Measurements from ENCODE around the gene BTBD2.

BTBD2 gene

DNA sequence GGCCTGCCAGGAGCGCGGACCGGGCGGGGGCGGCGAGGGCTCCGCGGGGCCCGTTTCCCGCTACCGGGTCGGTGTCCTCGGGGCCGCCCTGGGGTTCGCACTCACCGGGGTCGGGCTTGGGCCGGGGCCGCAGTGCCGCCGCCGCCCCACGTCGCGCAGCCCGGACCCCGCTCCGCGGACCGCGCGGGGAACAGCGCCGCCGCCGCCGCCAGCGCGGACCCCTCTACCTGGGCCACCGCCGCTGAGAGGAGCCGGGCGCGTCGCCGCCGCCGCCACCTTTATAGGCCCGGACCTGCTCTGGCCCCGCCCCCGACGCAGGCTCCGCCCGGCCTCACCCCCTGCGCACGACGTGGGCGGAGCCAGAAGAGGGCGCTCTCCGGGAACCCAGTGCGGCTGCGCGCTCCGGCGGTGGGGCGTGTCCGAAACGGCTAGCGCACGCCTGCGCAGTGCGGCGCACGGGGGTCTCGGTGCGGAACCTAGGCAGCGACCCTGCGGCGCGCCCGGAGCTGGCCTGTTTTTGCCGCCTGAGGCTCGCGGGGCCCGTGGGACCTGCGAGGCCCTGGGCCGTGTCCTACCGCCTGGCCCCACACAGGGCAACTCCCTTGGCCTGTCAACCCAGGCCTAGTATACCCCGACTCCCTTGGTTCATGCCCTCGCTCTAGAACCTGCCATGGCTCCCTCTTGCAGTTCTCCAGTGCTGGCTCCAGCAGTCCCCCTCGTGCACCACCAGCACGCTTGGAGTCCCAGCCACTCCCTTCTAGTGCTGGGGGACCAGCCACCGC is 35.7 kb upstream of the BTBD2 start, which contains the start of gene MKNK2:
Gene MKNK2 (minus strand): TSS at position 254 of the 782 bp plus-strand sequence. CDS start 393 bp downstream, outside the sequence.
- peak; percentile 97 for DNase-seq (ENCODE audit: low spot score)

DNA sequence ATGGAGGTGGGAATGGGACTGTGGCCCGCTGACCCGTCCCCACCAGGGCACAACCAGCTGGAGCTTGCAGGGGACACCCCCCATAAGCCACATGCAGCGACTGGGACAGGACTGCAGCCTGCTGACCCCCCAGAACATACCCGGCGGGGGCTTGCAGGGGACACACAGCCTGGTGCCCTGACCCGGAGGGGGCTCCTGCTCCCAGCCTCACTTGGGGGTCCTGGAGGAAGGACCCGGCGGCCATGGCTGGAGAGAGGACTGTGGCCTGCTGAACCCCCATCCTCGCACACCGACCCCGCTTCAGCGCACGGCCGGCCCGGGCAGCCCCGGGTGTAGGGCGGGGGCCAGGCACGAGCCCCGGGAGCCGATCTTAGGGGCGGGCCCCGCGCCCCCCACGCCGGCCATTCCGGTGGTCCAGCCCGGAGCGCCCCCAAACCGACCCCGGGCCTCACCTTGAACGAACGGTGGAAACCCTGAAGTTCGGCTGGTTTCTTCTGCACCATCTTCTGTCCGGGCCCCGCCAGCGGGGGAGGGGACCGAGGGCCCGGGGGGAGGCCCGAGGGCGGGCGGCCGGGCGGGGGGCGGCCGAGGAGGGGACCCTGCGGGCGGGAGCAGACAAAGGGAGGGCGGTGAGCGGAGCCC is 35.0 kb upstream of the BTBD2 start:
- DNase-seq (ENCODE audit: low spot score) = no peak

DNA sequence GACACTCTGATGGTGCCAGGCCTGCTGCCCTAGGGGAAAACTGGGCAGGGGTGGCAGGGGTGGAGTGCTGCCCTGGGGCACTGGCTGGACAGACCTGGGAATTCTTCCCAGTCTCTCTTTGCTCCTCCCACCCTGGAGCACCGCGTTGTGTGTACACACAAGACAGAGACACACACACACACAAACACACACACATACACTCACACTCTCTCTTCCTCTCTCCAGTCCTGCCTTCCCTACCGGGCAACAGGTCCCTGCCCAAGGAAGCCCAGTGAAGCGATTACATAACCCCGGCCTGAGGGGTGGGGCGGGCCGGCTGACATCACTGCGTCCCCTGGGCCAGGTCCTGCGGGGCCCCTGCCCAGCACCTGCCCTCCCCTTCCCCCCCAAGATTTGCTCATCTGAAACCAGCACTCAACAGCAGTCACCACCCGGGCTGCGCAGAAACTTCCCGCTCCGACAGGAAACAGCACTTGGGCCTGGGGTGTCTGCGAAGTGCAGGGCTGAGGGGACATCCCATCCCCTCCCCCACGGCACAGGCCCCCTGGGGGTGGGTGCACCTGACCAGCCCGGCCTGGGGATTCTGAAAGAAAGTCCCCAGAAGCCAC is 34.3 kb upstream of the BTBD2 start:
- DNase-seq (ENCODE audit: low spot score) = peak; percentile 69

DNA sequence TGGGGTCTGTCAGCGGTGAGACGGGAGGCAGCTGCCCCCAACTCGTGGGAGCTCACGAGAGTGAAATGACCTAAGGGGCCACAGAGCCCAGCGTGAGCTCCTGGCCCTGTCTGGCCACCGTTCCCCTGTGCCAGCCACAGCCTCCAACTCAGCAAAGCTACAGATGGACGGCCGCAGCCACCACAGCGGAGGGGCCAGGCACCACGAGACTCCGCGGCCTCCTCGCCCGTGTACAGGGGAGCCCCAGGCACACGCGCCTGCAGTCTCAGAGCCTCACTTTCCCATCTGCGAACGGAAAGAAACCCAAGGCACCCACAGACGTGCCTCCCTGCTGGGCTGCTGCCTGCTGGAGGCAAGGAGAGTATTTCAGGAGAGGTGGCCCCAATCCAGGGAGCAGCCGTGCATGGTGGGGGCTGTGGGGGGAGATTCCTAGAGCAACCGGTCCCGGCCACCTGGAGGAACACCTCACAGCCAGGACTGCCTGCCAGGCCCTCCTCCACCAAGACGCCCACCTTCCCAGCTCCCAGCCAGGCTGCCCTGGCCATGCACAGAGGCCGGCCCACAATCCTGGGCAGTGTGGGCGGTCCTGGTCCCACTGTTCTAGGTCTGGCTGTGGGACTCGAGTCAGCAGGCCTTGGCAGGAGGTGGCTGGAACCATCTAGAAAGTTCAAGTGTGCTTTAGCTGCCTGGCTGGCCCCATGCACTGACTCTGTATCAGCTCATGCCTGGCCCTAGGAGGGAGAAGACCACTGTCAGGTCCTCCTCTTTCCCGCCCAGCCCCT is 33.6 kb upstream of the BTBD2 start:
- DNase-seq (ENCODE audit: low spot score) = no peak

DNA sequence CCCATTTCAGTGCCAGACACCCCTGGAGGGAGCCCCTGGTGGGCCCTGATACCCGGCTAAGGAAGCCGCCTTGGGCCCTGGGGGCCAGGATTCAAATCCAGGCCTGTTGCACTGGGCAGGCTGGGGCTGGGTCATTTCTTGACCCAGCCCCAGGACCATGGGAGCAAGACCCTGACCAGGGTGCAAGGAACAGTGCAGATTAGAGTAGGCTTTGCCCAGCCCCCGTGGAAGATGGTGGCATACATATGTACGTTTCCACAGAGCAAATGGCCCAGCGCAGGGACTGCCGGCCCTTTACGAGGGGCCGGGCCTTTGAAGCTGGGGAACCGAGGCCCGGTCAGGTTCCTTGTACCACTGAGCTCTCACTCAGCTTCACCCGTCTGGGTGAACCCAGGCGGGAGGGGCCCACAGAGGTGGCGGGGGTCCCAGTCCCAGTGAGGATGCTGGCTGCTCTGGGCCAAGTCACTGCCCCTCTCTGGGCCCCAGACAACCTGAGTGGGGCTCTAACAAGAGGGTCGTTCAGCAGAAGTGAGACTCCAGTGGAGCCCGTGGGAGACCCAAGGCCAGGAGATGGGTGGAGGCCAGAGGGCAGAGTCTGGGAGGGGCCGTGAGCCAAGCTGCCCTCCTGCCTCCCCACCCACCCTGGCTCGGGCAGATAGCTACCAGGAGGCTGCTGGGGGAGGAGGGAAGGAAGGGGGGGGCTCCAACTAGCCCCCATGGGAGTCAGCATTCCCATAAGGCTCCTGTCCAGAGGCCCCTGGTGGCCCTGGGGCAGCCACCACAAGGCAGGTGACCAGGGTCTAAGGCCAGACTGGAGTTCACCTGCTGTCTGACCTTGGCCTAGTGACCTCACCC is 32.8 kb upstream of the BTBD2 start:
- DNase-seq (ENCODE audit: low spot score) = no peak

DNA sequence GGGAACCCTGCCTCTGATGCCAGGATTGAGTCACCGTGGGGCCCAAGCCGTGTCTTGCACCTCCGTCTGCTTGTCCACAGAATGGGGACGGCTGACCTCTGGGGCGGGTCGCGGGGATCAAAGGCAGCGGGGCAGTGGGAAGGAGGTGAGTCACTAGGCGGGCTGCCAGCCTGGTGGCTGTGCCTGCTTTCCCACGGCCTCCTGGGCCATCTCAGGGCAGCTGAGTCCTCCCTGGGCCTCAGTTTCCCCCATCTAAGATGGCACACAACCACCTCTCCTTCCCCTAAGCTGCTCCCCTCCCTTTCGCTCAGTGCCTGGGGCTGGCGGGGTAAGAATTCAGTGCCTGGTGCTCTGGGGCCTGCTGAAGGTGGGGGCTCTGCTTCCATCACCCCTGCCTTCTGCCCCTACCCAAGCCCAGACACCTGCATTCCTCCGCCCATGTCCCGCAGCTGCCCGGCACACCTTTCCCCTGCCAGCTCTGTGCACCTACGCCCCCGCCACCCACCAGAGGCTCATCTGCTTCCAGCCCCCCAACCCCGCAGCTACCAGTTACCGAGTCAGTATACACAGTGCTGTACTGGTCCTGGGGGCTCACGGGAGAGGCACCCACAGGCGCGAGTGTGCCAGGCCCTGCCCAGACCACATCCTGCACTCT is 32.1 kb upstream of the BTBD2 start:
- no peak for DNase-seq (ENCODE audit: low spot score)

DNA sequence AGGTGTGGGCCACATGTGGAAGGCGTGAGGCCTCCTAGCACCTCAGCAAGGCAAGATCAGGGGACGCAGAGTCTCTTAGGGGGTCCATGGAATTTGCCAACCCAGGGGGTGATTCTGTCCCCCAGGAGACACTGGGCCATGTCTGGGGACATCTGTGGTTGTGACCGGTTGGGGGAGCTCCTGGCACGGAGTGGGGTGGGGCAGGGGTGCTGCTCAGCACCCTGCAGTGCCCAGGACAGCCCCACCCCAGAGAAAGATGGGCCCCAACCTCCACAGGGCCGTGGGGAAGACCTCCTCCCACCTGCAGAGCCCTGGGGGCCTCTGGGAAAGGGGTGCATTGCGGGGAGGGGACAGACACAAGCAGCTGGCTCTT is 31.5 kb upstream of the BTBD2 start:
- no peak for DNase-seq (ENCODE audit: low spot score)

DNA sequence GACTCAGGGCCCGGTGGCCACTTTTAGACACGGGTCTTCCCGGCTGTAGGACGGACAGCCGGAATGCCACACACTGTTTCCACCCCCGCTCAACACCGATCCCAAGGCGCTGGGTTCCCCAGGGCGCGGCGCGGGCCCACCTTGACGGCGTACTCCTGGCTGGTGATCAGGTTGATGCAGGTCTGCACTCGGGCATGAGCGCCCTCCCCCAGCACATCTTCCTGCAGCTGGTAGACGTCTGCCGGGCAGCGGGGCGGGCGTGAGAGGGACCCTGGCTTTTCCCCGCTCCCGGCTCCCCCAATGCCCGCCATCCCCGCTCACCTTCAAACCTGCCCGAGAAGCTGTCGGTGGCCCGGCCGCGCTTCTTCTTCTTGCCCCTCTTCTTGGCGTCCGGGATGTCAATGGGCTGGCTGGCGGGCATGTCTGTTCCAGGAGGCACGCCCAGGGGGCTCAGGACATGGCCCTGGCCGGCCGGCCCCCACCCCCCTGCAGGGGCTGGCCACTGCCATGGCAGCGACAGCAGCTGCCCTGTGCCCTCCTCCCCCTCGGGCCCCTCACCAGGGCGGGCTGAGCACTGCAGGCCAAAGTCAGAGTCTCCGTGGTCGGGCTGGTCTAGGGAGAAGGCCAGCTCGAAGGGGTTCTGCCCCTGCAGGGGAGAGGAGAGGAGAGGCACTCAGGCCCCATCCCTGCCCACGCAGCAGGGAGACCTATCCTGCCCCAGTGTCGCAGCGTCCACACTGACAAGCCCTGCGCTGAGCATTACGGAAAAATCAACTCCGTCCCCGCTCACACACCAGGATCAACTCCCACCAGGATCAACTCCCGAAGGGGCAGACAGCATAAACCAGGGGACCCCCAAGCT is 30.8 kb upstream of the BTBD2 start:
- DNase-seq (ENCODE audit: low spot score) = no peak

DNA sequence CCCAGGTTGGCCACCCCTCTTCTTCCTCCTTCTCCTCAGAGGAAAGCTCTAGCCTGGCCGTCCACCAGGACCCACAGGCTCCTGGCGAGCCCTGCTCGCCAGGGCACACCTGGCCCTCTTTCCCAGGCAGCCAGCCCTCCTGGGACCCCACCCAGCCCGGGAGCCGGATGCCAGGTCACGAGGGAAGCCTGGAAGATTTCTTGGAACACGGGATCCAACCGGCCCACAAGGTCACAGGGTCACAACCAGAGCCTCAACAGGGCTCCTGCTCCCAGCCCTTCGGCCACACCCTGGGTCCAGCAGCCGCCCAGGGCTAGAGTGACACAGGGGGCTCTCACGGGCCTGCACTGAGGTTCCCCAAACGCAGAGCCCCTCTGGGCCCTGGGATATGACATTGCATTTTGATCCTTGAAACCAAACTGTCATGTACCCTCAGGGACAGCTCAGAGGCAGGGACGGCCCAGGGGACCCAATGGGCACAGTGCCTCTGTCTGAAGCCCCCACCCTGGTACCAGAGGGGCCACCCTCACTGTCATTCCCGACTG is 30.1 kb upstream of the BTBD2 start:
- no peak for DNase-seq (ENCODE audit: low spot score)

DNA sequence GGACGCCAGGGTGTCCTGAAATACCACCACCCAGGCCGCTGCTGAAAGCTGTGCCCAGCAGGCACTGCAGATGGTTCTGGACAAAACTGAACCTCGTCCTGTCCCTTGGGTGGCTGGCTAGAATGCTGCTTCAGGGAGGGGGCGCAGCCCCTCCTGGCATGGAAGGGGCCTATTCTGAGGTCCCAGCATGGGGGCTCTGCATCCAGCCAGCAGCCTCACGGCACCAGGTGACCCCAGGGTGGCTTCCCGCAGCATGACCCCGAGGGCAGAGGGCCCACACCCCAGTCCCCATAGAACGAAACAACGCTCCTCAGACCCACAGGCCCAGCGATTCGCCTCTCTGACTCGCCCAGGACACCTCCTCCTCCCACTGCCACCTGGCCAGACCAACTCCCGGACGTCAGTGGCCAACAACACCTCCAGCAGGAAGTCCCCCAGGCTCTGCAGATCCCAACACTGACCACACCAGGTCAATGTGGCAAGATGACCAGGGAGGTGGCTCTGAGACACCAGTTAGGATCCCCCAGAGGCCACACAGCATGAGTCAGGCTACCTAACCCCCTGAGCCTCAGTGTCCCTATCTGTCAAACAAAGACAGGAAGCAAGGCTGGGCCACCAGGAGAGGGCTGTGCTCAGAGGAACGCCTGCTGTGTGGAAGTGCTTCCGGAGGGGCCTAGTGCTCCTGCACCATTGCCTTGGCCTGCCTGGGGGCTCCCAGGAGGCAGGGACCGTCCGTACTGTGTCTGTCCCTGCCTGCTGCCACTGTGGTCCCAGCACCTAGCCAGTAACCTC is 29.4 kb upstream of the BTBD2 start:
- no peak for DNase-seq (ENCODE audit: low spot score)

DNA sequence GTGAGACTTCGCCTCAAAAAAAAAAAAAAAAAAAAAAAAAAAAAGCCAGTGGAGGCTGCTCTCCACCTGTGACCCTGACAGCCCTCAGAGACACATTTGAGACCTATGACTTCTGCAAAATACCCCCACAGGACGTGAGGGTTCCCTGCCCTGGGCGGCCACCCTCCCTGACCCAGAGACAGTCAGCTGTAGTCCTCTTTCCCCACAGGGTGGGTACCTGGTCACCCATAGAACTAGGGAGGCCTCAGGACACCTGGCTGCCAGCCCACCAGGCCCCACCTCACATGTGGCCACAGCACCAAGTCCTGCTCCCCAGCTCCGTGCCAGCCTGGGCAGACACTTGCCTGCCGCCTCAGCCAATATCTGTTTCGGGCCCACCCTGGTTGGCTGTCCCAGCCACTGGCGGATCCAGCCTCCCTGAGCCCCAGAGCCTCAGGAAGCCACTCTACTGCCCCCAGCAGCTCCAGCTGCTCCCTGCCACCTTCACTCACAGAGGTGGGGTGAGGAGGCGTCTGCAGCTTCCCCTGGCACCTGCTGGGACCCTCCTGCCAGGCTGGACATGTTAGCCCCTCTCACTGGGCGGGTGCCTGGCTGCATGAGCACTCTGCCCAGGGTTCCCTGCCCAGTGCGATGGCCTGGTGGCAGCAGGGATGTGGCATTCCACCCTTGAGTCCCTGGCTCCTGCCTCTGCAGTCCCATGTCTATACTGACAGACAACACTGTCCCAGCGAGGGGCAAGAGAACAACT is 28.6 kb upstream of the BTBD2 start:
- DNase-seq (ENCODE audit: low spot score) = no peak

DNA sequence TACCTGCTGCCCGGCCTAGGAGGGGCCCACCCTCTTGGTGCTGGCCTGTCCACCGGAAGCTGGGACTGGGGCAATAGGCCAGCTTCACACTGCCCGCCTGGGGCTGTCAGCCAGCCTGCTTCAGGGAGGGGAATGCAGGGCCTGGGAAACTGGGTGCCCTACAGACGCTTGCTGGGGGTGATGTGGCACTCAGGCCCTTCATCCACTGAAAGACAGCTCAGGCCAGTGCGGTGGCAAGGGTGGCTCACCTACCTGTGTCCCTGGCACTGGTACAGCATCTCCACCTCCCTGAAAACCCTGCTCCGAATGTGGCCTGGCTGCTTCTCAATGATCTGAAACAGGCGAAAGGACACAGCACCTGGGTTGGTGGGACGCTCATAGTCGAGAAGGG is 27.7 kb upstream of the BTBD2 start:
- DNase-seq (ENCODE audit: low spot score) = no peak

DNA sequence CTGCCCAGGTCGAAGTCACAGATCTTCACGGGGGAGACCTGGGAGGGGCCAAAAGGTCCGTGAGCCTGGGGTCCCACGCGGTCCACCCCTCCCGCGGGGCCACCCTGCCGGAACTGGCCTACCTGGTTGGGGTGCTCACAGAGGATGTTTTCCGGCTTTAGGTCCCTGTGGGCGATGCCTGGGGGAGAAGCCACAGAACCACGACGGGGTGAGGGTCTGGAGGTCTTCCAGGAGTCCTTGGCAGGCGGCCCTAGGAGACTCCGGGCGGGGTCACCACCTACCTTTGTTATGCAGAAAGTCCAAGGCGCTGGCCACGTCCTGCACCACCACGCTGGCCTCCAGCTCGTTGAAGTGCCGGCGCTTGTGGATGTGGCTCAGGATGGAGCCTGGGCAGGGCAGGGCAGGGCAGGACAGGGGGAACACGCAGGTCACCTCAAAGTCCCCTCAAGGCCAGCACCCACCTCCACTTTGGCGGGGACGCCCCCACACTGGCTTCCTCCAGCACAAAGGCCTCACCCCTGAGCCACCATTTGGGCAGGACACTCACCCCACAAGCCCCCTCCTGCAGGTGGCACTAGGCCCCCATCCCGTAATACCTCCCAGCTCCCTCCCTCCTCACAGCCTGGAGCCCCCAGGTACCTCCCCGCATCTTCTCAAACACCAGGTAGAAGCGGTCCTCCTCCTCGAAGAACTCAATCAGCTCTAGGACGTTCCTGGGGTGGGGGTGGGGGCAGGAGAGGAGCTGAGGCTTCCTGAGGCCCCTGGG is 27.2 kb upstream of the BTBD2 start:
- DNase-seq (ENCODE audit: low spot score) = no peak

DNA sequence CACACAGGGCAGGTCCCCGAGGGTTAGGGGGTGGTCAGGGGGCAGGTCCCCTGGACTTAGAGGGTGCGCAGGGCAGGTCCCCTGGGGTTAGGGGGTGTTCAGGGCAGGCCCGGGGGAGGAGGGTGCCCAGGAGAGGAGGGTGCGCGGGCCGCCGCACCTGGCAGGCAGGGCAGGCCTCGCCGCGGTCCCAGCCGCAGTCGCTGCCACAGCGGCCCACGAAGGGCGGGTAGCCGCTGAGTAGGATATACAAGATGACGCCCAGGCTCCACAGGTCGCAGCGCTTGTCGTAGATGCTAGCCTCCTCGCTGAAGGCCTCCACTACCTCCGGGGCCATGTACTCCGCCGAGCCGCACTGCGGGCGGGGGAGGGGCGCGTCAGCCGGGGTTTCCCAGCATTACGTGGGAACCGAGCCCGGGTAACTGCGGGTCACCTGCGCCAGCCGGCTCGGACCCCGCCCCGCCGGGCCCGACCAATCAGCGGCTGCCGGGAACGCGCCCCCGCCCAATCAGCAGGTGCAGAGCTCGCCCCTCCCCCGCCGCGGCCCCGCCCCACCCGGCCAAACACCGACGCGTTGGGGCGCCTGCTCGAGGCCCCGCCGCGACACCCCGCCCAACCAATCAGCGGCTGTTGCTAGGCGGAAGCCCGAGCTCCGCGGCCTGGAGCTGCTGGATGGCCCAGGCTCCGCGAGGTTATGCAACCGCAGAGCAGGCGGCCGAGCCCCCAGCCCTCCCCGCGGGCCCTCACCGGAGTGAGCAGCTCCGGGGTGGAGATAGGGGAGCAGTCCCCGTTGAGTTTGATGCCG is 26.4 kb upstream of the BTBD2 start:
- DNase-seq (ENCODE audit: low spot score) = peak; percentile 99

DNA sequence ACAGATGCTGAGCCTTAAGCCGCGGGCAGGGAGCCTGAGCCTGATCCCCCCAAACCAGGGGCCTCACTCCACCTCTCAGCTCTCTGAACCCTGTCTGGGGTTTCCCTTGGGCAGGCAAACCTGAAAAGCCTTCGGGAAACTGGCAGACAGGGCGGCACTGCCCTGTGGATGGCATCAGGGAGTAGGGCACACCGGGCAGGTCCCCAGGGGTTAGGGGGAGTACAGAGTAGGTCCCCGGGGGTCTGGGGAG is 25.8 kb upstream of the BTBD2 start:
- DNase-seq (ENCODE audit: low spot score) = no peak

DNA sequence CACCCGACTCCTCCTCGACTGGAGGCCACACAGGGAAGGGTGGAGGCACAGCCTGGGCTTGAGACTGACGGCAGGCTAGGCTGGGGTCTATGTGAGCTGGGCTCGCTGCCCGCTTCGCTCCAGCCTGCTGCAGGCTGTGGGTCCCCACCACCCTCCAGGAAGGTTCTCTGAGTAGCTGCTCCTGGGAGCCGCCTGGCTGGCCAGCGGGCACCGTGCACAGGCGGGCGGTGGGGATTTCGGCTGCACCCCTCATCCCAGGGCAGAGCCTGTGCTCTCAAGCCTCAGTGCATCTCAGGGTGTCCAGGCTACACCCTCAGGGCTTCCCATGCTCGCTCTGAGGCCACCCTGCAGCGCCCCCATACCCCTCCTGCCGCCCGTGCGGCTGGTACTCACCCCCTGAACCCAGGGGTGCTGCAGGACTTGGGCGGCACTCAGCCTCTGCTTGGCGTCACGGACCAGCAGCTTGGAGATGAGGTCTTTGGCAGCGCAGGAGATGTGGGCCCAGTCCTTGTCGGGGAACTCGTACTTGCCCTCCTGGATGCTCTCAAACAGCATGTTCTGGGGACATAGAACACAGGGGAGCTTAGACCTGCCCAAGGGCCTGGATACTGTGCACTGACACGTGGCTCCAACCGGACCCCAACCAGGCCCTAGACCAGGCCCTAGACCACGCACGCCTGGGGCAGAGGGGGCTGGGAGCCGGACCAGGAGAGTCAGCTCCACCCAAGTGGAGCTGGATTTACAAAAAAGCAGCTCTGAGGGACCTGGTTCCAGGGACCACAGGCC is 25.3 kb upstream of the BTBD2 start:
- no peak for DNase-seq (ENCODE audit: low spot score)
